Upper lobe of left lung (tissue), 4 donors: Measurements from ENCODE around the gene PLIN5.

Experiments
- EP300 ChIP-seq, 4 donors: sonication (generic); formaldehyde crosslinking; IDR thresholded peaks; one replicate each; pipeline ENCODE4 v1.5.1; 2017; ENCODE audit warnings: antibody characterized with exemption in 4 of 4, control low read depth in 2 of 4
- POLR2A ChIP-seq, 4 donors: fragments of 450-650 bp; IDR thresholded peaks; one replicate each; pipeline ENCODE4 v1.5.1; 2016 to 2017; ENCODE audit warnings: antibody characterized with exemption in 4 of 4, mild to moderate bottlenecking in 2 of 4
- POLR2AphosphoS5 ChIP-seq, 2 donors: sonication (generic); formaldehyde crosslinking; IDR thresholded peaks; one replicate each; pipeline ENCODE4 v1.5.1; 2017; ENCODE audit warnings: antibody characterized with exemption in 2 of 2
- TF ChIP-seq, protein P1 (sequence below), 6 experiments: fragments of 450-650 bp in 4 of 6; fragments of 200-600 bp in 2 of 6; sonication (generic) in 2 of 6; IDR thresholded peaks; one replicate each; pipeline ENCODE4 v1.5.1; 2016 to 2019; ENCODE audit warnings: antibody characterized with exemption in 6 of 6

GRCh38 chr19:4541114-4541805, 6.2 kb upstream of the PLIN5 start:
- TF ChIP-seq POLR2A (IDR thresholded peaks at IDR 0.05) (no peak), POLR2AphosphoS5 (IDR thresholded peaks at IDR 0.05) (no peak), EP300 (IDR thresholded peaks at IDR 0.05) (no peak)
- TF ChIP-seq, protein P1, sequence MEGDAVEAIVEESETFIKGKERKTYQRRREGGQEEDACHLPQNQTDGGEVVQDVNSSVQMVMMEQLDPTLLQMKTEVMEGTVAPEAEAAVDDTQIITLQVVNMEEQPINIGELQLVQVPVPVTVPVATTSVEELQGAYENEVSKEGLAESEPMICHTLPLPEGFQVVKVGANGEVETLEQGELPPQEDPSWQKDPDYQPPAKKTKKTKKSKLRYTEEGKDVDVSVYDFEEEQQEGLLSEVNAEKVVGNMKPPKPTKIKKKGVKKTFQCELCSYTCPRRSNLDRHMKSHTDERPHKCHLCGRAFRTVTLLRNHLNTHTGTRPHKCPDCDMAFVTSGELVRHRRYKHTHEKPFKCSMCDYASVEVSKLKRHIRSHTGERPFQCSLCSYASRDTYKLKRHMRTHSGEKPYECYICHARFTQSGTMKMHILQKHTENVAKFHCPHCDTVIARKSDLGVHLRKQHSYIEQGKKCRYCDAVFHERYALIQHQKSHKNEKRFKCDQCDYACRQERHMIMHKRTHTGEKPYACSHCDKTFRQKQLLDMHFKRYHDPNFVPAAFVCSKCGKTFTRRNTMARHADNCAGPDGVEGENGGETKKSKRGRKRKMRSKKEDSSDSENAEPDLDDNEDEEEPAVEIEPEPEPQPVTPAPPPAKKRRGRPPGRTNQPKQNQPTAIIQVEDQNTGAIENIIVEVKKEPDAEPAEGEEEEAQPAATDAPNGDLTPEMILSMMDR (IDR thresholded peaks at IDR 0.05): no peak
